ENCODE measurements around the gene CHKA. TPM values are rescaled to one million over a fixed set of nuclear protein-coding genes. Genes with fewer than 3 reads are reported as not detected.

Gene CHKA
- total RNA-seq, 1 experiment from 2014 or later = 136 TPM

GRCh38 chr11:68030318-68031143, 90.7 kb downstream of the CHKA start, which contains the start of gene NDUFS8:
Gene NDUFS8, plus strand, starts transcription at chr11:68030681. Its CDS starts 1,471 bp downstream, at chr11:68032152.
- no peaks in the 10 kb centered on the region for H3K9me3 ChIP-seq (ENCODE audit: control insufficient read depth, insufficient read depth, low read depth, low read length)
- no peaks in the 10 kb centered on the region for H3K27me3 ChIP-seq (ENCODE audit: control insufficient read depth, insufficient read depth, low read length)
- no TSS peak for BruUV-seq (replicated peaks)
- ChIA-PET CTCF (no interaction called here), POLR2A (interaction anchor here (0.6 kb wide), 2 partner anchors 10 to 172 kb away, joined by 4 to 6 read pairs; no protein-coding TSS in a partner anchor)
- H3K4me3 ChIP-seq (ENCODE audit: low read depth in 2 of 2, low read length in 2 of 2) = peak within 1 kb of the TSS; percentile 89 to 91
- peak; percentile 98 for DNase-seq (ENCODE audit: low read depth, low spot score)
- H3K27ac ChIP-seq (ENCODE audit: low read length) = peak within 1 kb of the TSS; percentile 98
- no peak for TF ChIP-seq CTCF (IDR thresholded peaks at IDR 0.05)
- TF ChIP-seq POLR2AphosphoS5 (IDR thresholded peaks at IDR 0.05; ENCODE audit: low read depth, low read length) = peak; percentile 86; the same call in 1 of the 2 replicates
- no peak; the same call in 1 of the 2 replicates for TF ChIP-seq SIN3A (IDR thresholded peaks at IDR 0.05; ENCODE audit: borderline replicate concordance, insufficient read depth, low read depth, low read length)
- peak; percentile 95 for TF ChIP-seq TCF7L2 (IDR thresholded peaks at IDR 0.05; ENCODE audit: low read depth, low read length)
- no peak for TF ChIP-seq REST (IDR thresholded peaks at IDR 0.05; ENCODE audit: insufficient read depth in 1 of 2, low read depth in 2 of 2, low read length in 1 of 2)
- peaks cover 31% of the 10 kb centered on the region for H3K4me1 ChIP-seq (ENCODE audit: control insufficient read depth, insufficient read depth, low read length)
- H3K36me3 ChIP-seq (ENCODE audit: control insufficient read depth, insufficient read depth, low read length) = 0 out of 2 replicates have a peak, but pooled peaks cover 3% of the 10 kb centered on the region
- intact Hi-C loops (cut with micrococcal nuclease; ENCODE audit: unreplicated experiment) (no loop called here), in situ Hi-C loops (cut with HindIII; ENCODE audit: low pct_unique_long_range_greater_than_20kb, low sequenced_read_pairs) (no loop called here)
- peak; percentile 94 for ATAC-seq

GRCh38 chr11:68028802-68029545, 92.2 kb downstream of the CHKA start:
- H3K36me3 ChIP-seq (ENCODE audit: control insufficient read depth, insufficient read depth, low read length) = no peaks in the 10 kb centered on the region
- H3K27ac ChIP-seq (ENCODE audit: low read length) = peak overlapping the region; percentile 91
- CTCF ChIA-PET = interaction anchor here (0.6 kb wide), 1 partner anchor 761 kb away, joined by 3 read pairs; no protein-coding TSS in a partner anchor
- DNase-seq (ENCODE audit: low read depth, low spot score) = no peak
- no peaks in the 10 kb centered on the region for H3K9me3 ChIP-seq (ENCODE audit: control insufficient read depth, insufficient read depth, low read depth, low read length)
- POLR2A ChIA-PET = no interaction called here
- H3K4me1 ChIP-seq (ENCODE audit: control insufficient read depth, insufficient read depth, low read length) = peaks cover 31% of the 10 kb centered on the region
- no peaks in the 10 kb centered on the region for H3K27me3 ChIP-seq (ENCODE audit: control insufficient read depth, insufficient read depth, low read length)
- TF ChIP-seq POLR2AphosphoS5 (IDR thresholded peaks at IDR 0.05; ENCODE audit: low read depth, low read length) = 0 out of 2 replicates have a peak, but pooled peaks have one; percentile 24
- TF ChIP-seq TCF7L2 (IDR thresholded peaks at IDR 0.05; ENCODE audit: low read depth, low read length) = no peak
- ATAC-seq = no peak
- peak overlapping the region; percentile 89 to 91 for H3K4me3 ChIP-seq (ENCODE audit: low read depth in 2 of 2, low read length in 2 of 2)
- no TSS peak for BruUV-seq (replicated peaks)
- in situ Hi-C loops (cut with HindIII; ENCODE audit: low pct_unique_long_range_greater_than_20kb, low sequenced_read_pairs) = no loop called here
- intact Hi-C loops (cut with micrococcal nuclease; ENCODE audit: unreplicated experiment) = no loop called here

Data from Panc1 (cell line).